NCI-H748 treated with DMSO at 0.1 percent for 48 hours (cell line): ENCODE measurements around the gene ZFR.
"Not testable (repeated sequence)": the region's sequence is repeated elsewhere in the genome, so short reads cannot be mapped to it uniquely, and the experiment has no call there.

Experiments used
- DNase-seq: peaks from one replicate; lab custom pipeline; 2025; lab: John Stamatoyannopoulos, UW

ZFR gene

GRCh38 chr5:32450952-32451351 lies 6.4 kb upstream of the ZFR start:
- DNase-seq: no peak

GRCh38 chr5:32449262-32449661 lies 4.7 kb upstream of the ZFR start:
- no peak for DNase-seq

GRCh38 chr5:32446630-32447029 lies 2.1 kb upstream of the ZFR start:
- DNase-seq: no peak

GRCh38 chr5:32445831-32446614 lies 1.5 kb upstream of the ZFR start:
- DNase-seq: no peak

GRCh38 chr5:32445287-32445758 lies 783 bp upstream of the ZFR start:
- DNase-seq: no peak

- DNase-seq: no peak
Observed at GRCh38 chr5:32443541-32444430, 754 bp downstream of the ZFR start.

GRCh38 chr5:32443145-32443540 lies 1.4 kb downstream of the ZFR start:
- no peak for DNase-seq

- no peak for DNase-seq
Observed at GRCh38 chr5:32439086-32439642, 5.4 kb downstream of the ZFR start.

- no peak for DNase-seq
Observed at GRCh38 chr5:32436553-32437242, 7.8 kb downstream of the ZFR start.

GRCh38 chr5:32435383-32435782 lies 9.2 kb downstream of the ZFR start:
- DNase-seq: no peak

GRCh38 chr5:32434221-32434620 lies 10.3 kb downstream of the ZFR start:
- no peak for DNase-seq

GRCh38 chr5:32432633-32433032 lies 11.9 kb downstream of the ZFR start:
- no peak for DNase-seq

- not testable (repeated sequence) for DNase-seq
Observed at GRCh38 chr5:32430825-32431224, 13.7 kb downstream of the ZFR start.

GRCh38 chr5:32428426-32428825 lies 16.1 kb downstream of the ZFR start:
- no peak for DNase-seq

- DNase-seq: no peak
Observed at GRCh38 chr5:32426440-32427151, 17.9 kb downstream of the ZFR start.

GRCh38 chr5:32422697-32423096 lies 21.8 kb downstream of the ZFR start:
- DNase-seq: no peak

- no peak for DNase-seq
Observed at GRCh38 chr5:32421075-32421474, 23.5 kb downstream of the ZFR start.

GRCh38 chr5:32420506-32420905 lies 24.0 kb downstream of the ZFR start:
- no peak for DNase-seq

GRCh38 chr5:32419791-32420190 lies 24.7 kb downstream of the ZFR start:
- DNase-seq: no peak

GRCh38 chr5:32413466-32414263 lies 30.9 kb downstream of the ZFR start:
- DNase-seq: no peak

GRCh38 chr5:32410630-32411029 lies 33.9 kb downstream of the ZFR start:
- no peak for DNase-seq
